Renal cortical epithelial cell (primary cell): ENCODE measurements around the gene MIPOL1. TPM values are rescaled to one million over a fixed set of nuclear protein-coding genes. Genes with fewer than 3 reads are reported as not detected.

Source experiments
- DNase-seq: peaks from one replicate; pipeline ENCODE4 v3.0.0-alpha.2; 2011; ENCODE audit warnings: low read depth
- total RNA-seq: library from RNA; depleted of rRNA; stranded (reverse); fragments of >200 nt; gene quantifications from 2 replicates; pipeline ENCODE4 v1.2.3, GENCODE V29; 2014

MIPOL1 gene
- total RNA-seq, 1 donor from 2014 or later, result 18.3 TPM

DNA sequence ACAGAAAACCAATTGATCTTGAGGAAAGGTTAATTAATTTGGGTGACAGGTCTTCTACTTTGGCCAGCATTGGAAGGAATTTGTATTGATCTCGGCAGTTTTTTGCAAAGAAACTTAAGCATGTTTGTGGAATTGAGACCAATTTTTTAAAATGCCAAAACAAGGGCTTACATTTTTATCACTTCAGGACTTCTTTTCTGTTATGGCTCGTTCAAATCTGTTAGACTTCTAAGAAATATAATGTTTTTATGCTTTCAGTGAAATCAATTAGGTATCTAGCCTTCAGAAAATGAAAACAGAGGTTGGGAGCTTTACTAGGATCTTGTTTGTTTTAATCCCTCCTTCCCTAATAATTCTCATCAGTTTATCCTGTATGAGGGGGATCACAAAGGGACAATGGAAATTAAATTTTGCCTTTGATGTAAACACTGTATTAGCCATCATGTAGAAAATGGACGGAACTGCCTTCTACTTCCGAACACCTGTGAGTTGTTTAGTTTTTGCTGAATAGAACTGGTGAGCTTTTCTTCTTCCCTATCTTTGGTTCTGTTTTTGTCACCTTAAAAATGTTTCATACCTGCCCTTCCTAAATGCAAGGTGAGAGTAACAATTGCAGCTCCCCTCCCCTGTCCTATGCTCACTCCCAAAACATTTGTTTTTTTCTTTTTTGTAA, 389.5 kb downstream of the MIPOL1 start:
- DNase-seq, result no peak

DNA sequence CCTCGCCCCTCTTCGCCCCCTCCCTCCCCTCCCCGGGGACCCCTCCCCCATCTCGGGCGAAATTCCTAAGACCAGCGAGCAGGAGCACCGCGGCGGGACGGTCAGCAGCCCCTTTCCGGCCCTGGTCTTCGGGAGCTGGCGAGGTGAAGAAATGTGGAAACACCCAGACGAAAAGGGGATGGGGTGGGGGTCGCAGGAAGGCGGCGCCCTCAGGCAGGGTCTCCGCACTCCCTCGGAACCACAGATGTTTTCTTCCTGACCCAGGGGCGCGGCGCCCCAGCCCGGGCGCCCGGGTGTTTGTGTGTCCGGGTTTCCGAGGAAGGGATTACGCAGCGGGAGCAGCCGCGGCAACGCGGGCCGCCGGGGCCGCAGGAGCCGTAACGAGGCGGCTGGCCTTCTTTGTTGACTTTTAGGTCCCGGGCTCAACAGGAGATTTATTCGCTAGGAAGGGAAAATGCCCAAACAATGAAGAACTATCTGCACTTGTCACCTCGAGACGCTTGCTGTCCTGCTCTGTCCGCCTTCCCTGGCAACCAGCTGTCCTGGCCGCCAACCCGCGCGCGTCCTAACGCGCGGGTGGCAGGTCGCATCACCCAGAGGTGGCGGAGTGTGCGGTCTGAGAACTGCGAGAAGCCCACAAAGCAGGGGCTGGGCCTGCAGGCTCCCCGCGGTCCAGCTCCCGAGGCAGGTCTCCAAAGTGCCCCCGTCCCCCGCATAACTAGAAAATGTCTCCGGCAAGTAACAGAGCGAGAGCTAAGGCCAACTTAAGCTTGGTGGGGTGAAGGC, 390.3 kb downstream of the MIPOL1 start:
- DNase-seq, result no peak

DNA sequence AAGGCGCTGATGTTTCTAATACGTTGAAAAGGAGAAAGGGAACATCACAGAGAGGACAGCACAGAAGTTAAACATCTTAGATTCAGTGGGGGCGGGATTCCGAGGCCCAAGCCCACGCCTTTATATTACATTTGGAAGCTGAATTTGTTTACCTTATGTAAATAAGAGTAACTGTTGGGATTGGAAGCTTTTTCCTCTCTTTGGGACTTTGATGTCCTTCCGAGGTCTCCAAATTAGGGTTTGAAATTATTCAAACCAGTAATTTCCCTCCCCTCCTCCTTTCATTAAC, 390.9 kb downstream of the MIPOL1 start:
- DNase-seq, result no peak

DNA sequence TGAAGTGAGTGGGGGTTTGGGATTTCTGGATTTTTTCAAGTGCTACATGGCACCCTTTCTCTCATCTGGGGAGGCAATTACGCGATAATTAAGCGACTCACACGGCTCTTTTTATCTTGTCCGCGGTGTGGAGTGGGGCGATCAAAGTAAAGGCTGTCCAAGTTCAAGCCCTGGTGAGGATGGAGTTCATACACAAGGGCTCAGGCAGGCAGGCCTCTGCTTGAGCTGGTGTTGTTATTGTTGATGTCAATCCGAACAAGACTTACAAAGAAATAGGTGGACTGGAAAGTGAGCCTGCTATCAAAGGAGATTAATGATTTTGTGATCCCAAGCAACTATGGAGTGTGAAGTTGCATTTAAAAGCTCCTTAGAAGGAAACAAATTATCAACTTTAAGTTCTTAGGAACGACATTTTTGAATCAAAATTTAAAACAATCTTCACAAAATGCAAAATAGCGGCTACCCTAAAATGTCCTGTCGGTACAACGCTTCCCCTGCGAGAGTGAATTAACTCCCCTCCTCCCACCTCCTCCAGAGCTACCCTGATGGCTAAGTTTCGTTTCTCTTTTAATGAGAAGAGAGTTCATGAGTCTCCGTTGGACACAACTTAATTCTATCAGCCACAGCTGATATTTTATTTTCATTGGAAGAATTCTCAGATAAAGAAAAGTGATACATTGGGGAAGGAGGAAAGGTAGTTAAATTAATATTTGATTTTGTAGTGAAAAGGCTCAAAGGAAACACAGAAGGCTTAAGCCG, 391.4 kb downstream of the MIPOL1 start:
- no peak for DNase-seq

DNA sequence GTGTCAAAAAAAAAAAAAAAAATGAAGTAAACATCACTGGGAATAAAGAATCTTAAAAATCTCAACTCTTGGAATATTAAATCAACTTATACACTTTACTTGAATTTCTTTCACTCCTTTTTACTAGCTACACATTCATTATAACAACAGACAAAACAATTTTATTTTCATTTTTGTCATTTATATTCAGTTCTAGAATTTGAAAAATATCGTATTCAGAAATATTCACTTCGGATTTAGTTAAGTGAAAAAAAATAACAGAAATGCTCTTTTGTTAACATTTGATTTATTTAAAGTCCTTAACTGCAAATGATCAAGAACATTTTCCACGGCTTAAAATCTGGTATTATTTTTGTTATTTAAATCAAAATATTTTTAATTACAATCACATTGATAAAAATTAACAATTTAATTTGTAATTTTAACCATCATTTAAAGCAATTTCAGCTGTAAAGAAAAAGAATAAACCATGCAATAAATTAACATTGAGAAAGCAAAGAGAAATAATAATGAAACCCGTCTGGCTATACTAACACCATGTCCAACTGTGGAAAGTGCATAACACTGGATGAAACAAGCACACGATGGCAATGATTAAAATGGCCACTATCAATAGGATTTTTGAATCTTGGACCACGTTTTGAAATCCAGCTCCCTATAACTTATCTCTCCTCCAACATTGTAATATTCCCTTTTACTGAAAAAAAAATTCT, 392.1 kb downstream of the MIPOL1 start:
- DNase-seq, result no peak

DNA sequence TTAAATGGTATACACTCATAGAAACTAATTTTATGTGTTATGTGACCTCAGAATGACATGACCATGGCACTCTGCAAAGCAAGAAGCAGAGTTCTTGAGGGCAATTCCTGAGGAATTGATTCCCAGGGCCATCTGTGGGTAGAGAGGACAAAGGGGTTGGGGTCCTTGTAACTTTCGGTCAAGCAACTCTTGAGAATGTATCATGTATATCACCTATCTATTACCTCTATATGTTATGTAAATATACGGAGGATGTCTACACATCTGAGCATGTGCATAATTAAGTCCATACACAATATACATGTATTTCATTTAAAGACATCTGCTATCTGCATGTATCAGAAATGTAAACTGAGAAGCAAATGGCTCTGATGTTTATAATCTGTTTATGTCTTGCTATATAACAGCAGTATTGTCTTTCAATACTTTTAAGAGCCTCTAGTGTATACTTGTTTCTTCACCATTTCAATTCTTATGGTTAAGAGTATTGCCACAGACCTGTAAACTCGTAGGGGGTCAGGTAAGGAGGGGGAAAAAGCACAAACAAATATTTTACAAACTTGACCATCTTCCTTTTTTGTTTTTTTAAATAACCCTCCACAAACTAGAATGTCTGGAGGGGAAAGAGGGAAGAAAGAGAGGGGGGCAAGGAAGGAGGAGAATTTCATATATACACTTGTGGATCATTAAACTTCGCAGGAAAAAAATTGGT, 392.8 kb downstream of the MIPOL1 start:
- DNase-seq, result no peak

DNA sequence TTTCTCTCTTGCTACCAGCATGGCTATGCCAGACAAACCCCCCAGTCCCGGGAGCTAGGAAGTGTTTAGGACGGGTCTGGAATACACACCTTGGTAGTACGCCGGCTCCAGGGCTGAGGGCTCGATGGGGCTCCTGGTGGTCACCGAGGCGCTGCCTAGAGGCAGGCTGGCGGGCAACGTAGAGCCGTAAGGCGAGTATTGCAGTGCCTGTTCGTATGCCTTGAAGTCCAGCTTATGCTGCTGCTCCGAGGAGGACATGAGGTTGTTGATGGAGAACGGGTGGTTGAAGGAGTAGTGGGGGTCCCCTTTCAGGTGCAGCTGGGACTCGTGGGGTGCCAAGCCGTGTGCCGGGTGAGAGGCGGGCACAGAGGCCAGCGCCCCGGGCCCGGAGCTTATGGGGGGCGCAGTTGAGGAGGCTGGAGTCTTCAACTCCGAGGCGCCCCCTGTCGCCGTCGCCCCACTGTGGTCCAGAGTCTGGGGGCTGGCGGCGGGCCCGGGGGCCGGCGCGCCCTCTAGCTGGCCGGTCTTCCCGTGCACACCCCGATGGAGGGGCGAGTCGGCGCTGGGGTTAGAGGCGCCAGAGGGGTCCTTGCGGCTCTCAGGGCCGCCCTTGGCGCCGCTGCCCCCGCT, 393.7 kb downstream of the MIPOL1 start:
- DNase-seq, result no peak

DNA sequence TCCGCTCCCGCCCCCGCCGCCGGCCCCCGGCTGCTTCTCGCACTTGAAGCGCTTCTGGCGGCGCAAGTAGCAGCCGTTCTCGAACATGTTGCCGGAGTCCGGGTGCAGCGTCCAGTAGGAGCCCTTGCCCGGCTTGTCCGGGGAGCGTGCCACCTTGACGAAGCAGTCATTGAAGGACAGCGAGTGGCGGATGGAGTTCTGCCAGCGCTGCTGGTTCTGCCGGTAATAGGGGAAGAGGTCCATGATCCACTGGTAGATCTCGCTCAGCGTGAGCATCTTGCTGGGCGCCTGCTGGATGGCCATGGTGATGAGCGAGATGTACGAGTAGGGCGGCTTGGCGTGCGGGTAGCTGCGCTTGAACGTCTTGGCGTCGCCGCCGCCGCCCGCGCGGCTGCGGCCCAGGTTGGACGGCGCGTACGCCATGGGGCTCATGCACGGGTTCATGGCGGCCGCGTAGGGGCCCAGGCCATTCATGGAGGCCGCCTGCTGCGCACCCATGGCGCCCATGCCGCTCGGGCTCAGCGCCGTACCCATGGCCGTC, 394.3 kb downstream of the MIPOL1 start:
- DNase-seq, result no peak

DNA sequence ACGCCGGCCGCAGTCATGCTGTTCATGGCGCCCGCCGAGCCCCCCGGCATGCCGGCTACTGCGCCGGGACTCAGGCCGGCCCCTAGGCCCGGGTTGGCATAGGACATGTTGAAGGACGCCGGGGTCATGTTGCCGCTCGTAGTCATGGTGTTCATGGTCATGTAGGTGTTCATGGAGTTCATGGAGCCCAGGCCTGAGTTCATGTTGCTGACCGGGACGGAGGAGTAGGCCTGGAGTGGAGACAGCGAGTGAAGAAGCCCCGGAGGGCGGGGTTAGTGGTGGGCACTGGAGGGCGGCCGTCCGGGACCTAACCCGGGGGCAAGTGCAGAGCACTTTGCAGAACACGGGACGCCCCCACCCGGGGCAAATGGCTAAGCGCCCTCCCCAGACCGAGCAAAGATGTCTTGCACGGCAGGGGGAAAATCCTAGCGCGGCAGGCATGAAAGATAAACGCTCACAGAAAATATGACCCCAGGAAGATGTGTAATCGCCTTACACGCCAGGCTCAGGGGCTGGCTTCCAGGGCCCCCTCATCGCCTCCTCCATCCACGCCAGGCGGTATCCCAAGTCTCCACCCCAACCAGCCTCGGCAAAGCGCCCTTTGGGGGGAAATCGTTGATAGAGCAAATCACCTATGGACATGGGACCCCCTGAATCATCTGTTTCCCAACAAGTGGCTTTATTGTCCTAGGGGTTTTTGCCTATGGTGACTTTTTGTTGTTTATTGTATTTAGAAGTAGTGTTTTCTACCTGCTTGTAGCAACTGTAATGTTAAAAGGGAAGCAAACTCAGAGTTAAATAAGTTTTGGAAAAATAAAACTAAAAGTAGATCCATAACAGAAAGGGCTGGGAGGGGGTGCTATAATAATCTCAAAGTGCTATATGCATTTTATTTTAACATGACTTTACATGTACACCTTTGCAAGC, 395.0 kb downstream of the MIPOL1 start:
- no peak for DNase-seq

DNA sequence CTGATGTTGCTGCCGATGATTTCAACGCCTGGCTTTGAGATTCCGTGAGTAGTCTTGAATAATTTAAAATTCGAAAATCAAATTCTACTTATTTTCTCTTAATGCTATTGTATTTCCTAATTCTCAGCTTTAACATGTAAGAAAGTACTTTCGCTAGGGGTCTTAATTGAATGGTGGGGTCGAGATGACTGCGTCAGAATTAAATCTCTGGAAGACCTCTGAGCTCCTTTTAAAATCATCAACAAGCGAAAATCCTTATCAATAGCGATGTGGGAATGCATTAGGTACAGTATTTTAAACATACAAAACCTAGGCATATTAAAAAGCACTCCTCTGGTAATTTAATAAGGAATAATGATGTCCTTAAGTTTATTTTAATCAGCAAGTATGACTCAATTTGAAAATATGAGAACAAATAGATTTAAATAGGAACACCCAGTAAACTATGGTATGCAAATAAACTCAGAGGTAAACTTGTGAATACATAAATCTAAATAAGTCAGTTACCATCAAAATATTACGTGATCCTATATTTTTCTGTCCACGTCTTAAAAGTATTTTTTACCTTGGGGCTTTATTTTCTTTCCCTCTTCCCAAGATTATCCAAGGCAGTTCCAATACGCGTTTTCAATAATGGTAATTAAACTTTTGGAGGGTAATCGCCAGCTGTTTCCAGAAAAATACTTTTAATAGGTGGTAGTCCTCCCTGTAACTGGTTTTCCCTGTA, 395.9 kb downstream of the MIPOL1 start:
- DNase-seq, result no peak

DNA sequence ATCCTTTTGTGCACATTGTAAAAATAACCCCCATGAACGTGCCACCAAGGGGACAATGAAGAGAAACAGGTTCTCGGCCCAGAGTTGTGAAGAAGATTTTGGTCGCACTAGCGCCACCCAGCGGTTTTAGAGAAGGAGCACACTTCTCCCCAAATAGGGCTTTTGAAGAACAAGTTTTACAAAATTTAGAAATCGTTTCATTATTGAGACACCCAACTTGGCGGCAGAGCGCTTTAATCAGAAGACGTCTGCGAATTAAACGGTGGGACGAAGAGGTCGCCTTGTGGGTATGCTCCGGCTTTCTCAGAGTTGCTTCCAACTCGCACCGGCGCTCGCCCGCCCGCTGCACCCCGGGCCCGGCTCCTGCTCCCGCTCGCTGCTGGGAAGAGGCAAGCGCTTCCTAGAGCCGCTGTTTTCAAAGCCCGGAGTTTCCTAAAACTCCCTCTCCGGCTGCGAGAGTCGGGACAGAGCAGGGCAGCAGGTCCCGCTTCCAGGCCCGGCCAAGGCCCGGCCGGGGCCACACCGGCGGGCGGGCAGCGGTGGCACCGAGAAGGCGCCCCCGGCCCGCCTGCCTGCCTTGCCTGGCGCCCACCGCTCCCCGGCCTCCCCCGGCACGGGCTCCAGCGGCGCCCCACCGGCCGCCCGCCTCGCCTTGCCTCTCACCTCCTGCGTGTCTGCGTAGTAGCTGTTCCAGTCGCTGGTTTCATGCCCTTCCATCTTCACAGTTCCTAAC, 396.7 kb downstream of the MIPOL1 start:
- DNase-seq, result peak; percentile 66

DNA sequence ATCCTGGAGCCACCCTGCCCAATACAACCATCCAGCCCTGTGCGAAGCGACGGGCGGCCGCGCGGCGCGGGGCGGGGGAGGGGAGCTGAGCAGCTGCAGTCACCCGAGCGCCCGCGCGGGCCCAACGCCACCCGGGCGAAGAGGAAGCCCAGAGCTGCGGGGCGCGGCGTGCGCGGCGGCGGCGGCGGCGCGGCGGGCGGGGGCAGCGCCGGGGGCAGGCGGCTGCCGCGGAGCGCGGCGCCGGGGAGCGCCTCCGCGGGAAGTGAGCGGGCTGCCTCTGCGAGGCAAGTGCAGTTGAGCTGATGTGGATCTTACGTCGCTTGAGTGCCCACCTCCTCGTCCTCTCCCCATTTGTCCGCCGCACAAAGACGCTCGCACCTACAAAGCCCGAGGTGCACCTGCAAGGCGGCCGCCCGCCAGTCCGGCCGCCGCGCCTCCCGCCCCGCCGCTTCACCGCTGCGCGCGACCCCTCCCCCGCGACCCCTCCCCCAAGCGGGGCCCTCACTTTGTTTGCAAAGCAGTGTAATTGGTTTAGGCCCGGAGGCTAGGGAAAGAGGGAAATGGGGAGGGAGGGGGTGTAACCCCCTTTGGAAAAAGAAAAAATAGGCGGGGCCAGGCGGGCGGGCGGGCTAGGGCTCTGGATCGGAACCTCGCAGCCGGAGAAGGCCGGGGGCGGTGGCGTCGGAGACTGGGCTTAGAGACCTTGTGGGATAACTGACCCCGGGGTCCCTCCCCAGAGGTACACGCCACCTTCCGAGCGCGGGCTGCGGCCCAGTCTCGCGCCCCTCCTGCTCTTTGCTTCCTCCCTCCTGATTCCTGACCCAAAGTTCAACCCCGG, 397.5 kb downstream of the MIPOL1 start, which contains the start of the genes FOXA1 and TTC6:
Gene FOXA1 (minus strand): TSS at position 279 of the 838 bp plus-strand sequence. CDS start 277 bp downstream, at position 2.
Gene TTC6 (plus strand): TSS at position 659 of the 838 bp plus-strand sequence. CDS start 26,436 bp downstream, outside the sequence.
- no peak for DNase-seq

DNA sequence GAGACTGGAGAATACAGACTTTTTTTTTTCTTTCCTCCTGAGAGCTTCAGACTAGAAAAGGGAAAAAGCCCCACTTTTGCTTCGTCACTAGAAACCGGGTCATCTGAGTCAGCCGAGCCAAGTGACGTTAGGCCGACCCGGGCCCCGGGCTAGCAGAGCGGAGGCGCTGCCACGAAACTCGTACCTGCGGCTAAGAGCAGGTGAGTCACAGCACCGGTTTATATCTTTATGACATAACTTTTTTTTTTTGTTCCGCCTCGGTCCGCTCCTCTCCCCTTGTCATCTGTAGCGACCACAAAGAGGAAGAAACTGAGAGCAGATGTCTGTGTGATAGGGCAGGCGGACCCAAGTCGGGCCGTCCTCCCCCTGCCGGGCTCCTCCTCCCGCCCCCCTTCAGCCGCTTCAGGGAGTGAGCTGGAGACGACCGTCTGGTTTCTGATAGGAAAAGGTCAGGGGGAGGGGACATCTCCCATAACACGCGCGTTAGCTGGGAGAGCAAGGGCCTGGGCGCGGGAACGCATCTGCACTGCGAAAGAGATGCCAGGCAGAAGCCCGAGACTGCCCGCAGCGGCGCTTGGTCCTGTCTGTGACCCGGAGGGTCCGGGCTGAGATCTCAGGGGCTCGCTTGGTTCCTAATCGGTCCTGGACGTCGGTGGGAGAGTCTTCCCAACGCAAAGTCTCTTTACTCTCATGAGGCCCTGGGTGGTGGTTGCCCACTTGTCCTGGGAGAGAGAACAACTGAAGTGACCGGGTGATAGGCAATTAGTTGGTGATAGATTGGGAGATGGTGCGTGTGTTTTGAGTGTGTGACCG, 398.3 kb downstream of the MIPOL1 start:
- DNase-seq, result peak; percentile 63

DNA sequence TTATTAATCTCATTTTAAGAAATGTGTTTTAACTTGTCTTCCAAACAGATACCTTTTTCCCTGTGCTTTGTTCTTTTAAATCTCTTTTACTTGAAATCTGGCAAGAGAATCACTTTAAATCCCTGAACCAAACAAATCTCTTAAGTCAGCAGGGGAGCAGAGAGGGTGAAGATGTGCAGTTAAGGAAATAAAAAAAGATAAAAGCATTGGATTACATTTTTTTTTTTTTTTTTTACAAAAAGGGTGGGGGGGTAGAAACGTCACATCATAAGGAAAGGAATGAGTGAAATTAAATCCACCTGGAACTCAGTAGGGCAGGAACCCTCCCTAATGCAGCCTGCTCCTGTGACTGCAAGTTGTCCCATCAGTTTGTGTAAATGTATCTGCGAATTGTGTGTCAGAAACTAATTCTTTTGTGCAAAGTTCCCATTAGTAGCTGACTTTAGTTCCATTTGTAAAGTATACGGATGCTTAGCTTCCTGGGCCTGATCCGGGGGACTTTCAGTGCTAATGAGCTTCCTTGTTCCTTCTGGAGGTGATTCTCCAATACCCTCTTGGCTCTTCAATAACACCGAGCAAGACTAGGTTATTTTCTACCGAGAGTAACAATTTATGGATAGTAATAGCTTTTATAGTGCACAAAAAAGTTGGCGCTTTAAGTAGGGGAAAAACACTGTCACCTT, 399.2 kb downstream of the MIPOL1 start:
- DNase-seq, result no peak

DNA sequence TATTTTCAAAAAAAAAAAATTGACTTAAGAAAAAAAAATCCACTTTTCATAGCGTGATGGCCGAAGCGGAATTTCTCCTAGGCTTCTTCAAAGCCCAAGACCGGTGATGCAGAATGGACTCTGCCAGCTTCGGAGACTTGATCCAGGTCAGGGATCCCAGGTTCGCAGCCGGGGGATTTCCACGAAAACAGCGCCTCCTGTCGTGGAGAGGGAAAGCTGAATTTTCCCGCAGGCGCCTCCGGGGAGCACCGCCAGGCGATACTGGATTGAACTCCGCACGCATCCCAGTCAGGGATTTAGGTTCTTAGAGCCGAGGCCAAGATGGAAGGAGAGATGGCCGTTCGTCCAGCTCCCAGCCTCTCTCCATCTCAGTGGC, 399.8 kb downstream of the MIPOL1 start:
- no peak for DNase-seq
